ENCODE measurements around the gene UIMC1.

UIMC1 gene

DNA sequence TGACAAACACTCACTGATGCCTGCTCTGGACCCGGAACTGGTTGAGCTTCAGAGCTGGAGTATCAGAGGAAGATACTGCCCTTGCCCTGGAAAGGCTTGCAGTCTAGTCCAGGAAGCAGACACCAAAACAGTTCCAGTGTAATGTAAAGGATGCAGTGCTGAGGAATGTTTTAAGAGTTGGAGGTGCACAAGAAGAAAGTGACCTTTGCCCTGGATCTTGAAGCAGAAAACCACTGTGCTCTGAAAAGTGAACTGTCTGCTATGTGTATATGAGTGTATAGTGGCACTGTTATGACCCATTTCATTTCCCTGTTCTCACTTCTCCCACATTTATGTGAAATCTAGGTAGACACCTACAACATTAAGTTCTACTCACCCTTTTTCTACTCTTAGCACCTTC, 18.0 kb upstream of the UIMC1 start:
- DNase-seq (ENCODE audit: low spot score) = no peak
- TF ChIP-seq, protein P1, sequence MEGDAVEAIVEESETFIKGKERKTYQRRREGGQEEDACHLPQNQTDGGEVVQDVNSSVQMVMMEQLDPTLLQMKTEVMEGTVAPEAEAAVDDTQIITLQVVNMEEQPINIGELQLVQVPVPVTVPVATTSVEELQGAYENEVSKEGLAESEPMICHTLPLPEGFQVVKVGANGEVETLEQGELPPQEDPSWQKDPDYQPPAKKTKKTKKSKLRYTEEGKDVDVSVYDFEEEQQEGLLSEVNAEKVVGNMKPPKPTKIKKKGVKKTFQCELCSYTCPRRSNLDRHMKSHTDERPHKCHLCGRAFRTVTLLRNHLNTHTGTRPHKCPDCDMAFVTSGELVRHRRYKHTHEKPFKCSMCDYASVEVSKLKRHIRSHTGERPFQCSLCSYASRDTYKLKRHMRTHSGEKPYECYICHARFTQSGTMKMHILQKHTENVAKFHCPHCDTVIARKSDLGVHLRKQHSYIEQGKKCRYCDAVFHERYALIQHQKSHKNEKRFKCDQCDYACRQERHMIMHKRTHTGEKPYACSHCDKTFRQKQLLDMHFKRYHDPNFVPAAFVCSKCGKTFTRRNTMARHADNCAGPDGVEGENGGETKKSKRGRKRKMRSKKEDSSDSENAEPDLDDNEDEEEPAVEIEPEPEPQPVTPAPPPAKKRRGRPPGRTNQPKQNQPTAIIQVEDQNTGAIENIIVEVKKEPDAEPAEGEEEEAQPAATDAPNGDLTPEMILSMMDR (IDR thresholded peaks at IDR 0.05; ENCODE audit: extremely low read depth, missing control alignments) = no peak

DNA sequence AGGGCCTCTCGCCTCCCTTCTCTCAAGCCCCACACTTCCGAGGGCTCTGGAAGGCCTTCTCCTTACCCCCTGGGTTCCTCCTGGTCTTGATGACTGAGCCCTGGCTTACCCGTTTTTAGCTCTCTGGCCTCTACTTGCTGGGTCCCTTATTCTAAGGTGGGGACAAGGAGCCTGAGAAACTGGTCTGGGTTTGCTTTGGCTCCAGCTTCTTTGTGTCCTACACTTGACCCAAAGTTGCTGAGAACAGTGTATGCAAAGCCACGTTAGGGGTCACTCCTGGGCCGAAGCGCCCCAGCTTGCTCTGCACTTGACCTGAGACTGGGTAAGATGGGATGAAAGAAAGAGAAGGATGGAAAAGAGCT, 16.7 kb upstream of the UIMC1 start:
- TF ChIP-seq, protein P1 (IDR thresholded peaks at IDR 0.05; ENCODE audit: extremely low read depth, missing control alignments) = no peak
- DNase-seq (ENCODE audit: low spot score) = peak; percentile 46

DNA sequence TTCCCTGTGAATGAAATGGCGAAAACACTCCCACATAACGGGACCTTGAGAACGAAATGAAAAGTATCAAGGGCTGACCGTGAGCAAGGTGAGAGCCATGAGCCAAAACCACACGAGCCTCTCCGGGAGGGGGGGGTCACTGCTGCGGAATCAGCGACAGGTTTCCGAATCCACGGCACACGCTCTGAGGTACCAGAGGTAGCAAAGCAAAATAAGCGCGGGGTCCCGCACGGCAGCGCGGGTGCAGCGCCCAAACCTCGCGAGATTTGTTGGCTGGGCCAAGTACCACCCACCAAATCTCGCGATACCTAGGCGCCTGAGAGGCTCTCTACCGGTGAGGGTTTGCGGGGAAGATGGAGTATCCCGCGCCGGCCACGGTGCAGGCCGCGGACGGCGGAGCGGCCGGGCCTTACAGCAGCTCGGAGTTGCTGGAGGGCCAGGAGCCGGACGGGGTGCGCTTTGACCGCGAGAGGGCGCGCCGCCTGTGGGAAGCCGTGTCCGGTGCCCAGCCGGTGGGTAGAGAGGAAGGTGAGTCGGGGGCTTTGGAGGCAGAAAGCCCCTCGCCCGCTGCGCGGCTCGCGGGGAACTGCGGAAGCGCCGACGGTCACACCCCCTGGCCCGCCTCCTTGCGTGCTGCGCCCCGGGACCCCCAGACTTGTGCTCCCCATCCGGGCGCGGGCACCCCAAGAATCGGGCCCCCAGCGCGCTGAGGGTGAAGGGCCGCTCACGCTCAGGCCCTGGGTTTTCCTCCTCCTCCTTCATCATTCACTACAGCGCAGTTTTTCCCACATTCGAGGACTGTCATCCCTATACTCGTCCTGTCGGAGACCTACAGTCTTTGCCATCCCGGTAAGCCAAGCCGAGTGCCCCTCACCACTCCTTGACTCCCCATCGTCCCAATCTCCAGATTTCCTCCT, 16.1 kb upstream of the UIMC1 start, which contains the start of gene ZNF346:
ZNF346 (plus strand) TSS at position 311 of the 917 bp plus-strand sequence; CDS start at position 354, 43 bp downstream.
- peak; percentile 97 for DNase-seq (ENCODE audit: low spot score)
- TF ChIP-seq, protein P1 (IDR thresholded peaks at IDR 0.05; ENCODE audit: extremely low read depth, missing control alignments) = peak; percentile 59

DNA sequence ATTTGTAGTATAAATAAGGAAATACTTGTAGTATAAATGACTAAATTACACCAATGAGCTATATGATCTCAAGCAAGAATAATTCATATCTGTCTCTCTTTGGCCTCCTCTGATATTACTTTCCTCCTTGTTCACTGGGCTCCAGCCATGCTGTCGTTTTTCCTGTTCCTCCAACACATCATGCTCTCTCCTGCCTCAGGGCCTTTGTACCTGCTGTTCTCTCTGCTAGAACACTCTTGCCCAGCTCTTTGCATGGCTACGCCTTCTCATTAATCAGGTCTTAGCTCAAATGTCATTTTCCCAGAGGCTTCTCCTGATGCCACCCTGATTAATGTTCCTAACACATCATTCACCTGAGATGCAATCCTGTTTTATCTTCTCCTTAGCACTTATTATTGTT, 13.5 kb upstream of the UIMC1 start:
- DNase-seq (ENCODE audit: low spot score) = no peak
- TF ChIP-seq, protein P1 (IDR thresholded peaks at IDR 0.05; ENCODE audit: extremely low read depth, missing control alignments) = no peak

DNA sequence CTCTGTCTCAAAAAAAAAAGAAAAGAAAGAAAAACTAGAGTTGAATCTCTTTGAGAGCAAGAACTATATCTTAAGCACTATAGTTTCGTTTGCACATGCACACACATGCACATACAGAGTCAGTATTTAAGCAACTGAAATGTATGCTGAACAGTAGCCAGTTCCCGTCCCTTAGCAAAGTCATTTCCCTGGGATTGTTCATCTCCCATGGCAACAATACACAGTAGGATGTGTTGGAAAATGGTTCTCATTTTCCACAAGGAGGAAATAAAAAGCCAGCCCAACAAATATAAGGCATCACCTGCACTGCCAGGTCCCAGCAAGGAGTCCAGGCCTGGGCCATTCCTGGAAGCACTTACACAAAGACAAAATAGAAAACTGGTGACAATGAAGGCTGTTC, 11.8 kb upstream of the UIMC1 start:
- DNase-seq (ENCODE audit: low spot score) = no peak
- TF ChIP-seq, protein P1 (IDR thresholded peaks at IDR 0.05; ENCODE audit: extremely low read depth, missing control alignments) = no peak

DNA sequence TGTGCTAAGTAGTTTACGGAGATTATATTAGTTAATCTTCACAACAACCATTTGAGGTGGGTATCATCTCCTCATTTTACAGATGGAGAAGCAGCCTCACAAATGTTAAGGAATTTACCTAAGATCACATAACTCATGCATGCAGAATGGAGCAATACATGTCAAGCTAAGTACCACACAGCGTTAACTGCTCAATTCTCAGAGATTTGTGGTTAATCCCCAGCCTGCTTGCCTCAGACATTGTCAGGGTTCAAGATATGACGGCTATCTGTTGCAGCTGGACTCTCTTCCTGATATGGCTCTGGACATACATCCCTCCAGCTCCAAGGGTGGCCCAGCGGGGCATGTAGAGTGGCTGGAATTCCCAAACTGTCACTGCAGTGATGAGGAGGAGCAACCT, 8.6 kb upstream of the UIMC1 start:
- TF ChIP-seq, protein P1 (IDR thresholded peaks at IDR 0.05; ENCODE audit: extremely low read depth, missing control alignments) = no peak
- DNase-seq (ENCODE audit: low spot score) = no peak

DNA sequence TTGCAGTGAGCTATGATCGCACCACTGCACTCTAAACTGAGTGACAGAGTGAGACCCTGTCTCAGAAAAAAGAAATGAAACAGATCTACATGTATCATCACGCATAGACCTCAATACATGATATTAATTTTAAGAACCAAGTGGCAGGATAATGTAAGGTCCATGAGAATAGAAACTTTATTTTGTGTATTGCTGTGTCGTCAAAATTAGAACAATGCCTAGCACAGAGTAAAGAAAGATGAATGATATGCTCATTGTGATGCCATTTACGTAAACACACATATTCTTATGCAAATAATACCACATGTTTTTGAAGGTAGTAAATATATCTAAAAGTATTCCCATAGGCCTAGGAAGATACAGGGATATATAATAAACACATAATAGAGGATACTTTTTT, 3.6 kb upstream of the UIMC1 start:
- TF ChIP-seq, protein P1 (IDR thresholded peaks at IDR 0.05; ENCODE audit: extremely low read depth, missing control alignments) = no peak
- DNase-seq (ENCODE audit: low spot score) = no peak

All from GM20000 (cell line).